ENCODE measurements around the gene GPR160.

DNA sequence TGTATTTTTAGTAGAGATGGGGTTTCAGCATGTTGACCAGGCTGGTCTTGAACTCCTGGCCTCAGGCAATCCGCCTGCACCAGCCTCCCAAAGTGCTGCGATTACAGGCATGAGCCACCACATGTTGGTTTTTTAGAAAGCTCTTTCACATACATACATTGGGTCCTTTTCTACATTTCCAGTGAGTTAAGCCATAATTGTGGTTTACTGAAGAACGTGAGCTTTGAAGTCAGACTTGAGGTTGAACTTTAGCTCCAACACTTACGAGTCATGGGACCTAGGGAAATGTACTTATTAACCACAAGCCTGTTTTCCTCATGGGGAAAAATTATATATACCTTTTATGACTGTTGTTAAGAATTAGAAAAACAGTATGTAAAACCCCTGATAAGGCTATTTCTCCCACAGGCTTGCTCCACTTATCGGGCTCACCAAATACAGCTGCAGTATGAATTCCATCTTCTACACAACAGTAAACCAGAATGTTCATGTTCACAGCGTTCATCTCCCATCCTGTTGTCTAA is 39.0 kb downstream of the GPR160 start:
- TF ChIP-seq, protein P1, sequence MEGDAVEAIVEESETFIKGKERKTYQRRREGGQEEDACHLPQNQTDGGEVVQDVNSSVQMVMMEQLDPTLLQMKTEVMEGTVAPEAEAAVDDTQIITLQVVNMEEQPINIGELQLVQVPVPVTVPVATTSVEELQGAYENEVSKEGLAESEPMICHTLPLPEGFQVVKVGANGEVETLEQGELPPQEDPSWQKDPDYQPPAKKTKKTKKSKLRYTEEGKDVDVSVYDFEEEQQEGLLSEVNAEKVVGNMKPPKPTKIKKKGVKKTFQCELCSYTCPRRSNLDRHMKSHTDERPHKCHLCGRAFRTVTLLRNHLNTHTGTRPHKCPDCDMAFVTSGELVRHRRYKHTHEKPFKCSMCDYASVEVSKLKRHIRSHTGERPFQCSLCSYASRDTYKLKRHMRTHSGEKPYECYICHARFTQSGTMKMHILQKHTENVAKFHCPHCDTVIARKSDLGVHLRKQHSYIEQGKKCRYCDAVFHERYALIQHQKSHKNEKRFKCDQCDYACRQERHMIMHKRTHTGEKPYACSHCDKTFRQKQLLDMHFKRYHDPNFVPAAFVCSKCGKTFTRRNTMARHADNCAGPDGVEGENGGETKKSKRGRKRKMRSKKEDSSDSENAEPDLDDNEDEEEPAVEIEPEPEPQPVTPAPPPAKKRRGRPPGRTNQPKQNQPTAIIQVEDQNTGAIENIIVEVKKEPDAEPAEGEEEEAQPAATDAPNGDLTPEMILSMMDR (conservative IDR thresholded peaks at IDR 0.05; ENCODE audit: low read length): no peak
- no peak for TF ChIP-seq EZH2phosphoT487 (IDR thresholded peaks at IDR 0.05; ENCODE audit: borderline replicate concordance)

Measured in Loucy (cell line).